H1 (cell line): ENCODE results near the gene RANBP17. TPM values are rescaled to one million over a fixed set of nuclear protein-coding genes. Genes with fewer than 3 reads are reported as not detected.

Source experiments
- CTCF ChIA-PET: fragments of 300-600 bp; sonication (Branson Sonifier 250); formaldehyde crosslinking; loops from one replicate; lab custom pipeline; 2021; ENCODE audit not compliant: partially characterized antibody; lab: Charles Lee
- POLR2A ChIA-PET: fragments of 300-600 bp; sonication (Branson Sonifier 250); formaldehyde crosslinking; loops from one replicate; lab custom pipeline; 2021; ENCODE audit warnings: inconsistent platforms; ENCODE audit not compliant: partially characterized antibody; lab: Charles Lee
- DNase-seq, 2 experiments: peaks; one replicate each; pipeline versions ENCODE4 v3.0.0 to v3.0.0-alpha.2; 2010 to 2022; ENCODE audit warnings: low spot score in 2 of 2, low read depth in 1 of 2, mixed read lengths in 1 of 2
- FAIRE-seq: peaks from 2 replicates; lab custom pipeline; 2011; peaks lifted over from hg19 to GRCh38; lab: Jason Lieb, UNC
- H2AFZ ChIP-seq: 2 replicates; pipeline ENCODE4 v1.8.1; 2012; ENCODE audit warnings: low read length, inconsistent platforms
- H2AK5ac ChIP-seq: 2 replicates; pipeline ENCODE4 v1.6.1; 2013; ENCODE audit warnings: low read depth, low read length
- H2BK120ac ChIP-seq: replicated peaks from 2 replicates; pipeline ENCODE3; 2013; ENCODE audit warnings: low read depth, low read length, inconsistent platforms
- H2BK12ac ChIP-seq: 2 replicates; pipeline ENCODE4 v1.6.1; 2013; ENCODE audit warnings: low read depth, low read length
- H2BK15ac ChIP-seq: 2 replicates; pipeline ENCODE4 v1.6.1; 2013; ENCODE audit warnings: low read length
- H2BK20ac ChIP-seq: 2 replicates; pipeline ENCODE4 v1.6.1; 2013; ENCODE audit warnings: low read length
- H2BK5ac ChIP-seq: 2 replicates; pipeline ENCODE4 v1.6.1; 2013; ENCODE audit warnings: low read depth, low read length
- H3K14ac ChIP-seq: 2 replicates; pipeline ENCODE4 v1.6.1; 2013; ENCODE audit warnings: inconsistent platforms; ENCODE audit not compliant: insufficient read length
- H3K18ac ChIP-seq: 2 replicates; pipeline ENCODE4 v1.6.1; 2013; ENCODE audit warnings: low read length; ENCODE audit errors: extremely low read depth
- H3K23ac ChIP-seq: 2 replicates; pipeline ENCODE4 v1.6.1; 2013; ENCODE audit warnings: inconsistent platforms; ENCODE audit not compliant: insufficient read length
- H3K23me2 ChIP-seq: 2 replicates; pipeline ENCODE4 v1.6.1; 2013; ENCODE audit warnings: low read depth, low read length
- H3K27ac ChIP-seq: 2 replicates; pipeline ENCODE4 v1.6.1; 2011; ENCODE audit warnings: low read depth, low read length, inconsistent platforms
- H3K27me3 ChIP-seq, 4 experiments: replicated peaks in 1 of 4; 1 replicate in 1 of 4; 2 replicates in 3 of 4; pipeline versions ENCODE4 v1.6.1 to v1.8.1; 2011 to 2013; ENCODE audit warnings: low read length in 3 of 4, mild to moderate bottlenecking in 3 of 4, inconsistent platforms in 2 of 4, mixed read lengths in 2 of 4, moderate library complexity in 1 of 4; ENCODE audit not compliant: control insufficient read depth in 3 of 4, insufficient read depth in 3 of 4; ENCODE audit errors: extremely low read depth in 1 of 4
- H3K36me3 ChIP-seq, 4 experiments: 2 replicates each; pipeline versions ENCODE4 v1.6.1 to v1.8.1; 2011 to 2013; ENCODE audit warnings: mild to moderate bottlenecking in 4 of 4, low read length in 3 of 4, moderate library complexity in 2 of 4, control low read depth in 1 of 4, inconsistent platforms in 1 of 4; ENCODE audit not compliant: insufficient read depth in 4 of 4, control insufficient read depth in 2 of 4
- H3K4ac ChIP-seq: replicated peaks from 2 replicates; pipeline ENCODE3; 2013; ENCODE audit warnings: low read length, low read depth, mixed read lengths, inconsistent platforms; ENCODE audit not compliant: insufficient read length
- H3K4me1 ChIP-seq, 4 experiments: replicated peaks in 1 of 4; 1 replicate in 1 of 4; 2 replicates in 3 of 4; pipeline versions ENCODE4 v1.6.1 to v1.8.1; 2011 to 2013; ENCODE audit warnings: low read length in 3 of 4, inconsistent platforms in 2 of 4, mixed read lengths in 1 of 4; ENCODE audit not compliant: insufficient read depth in 4 of 4, control insufficient read depth in 3 of 4
- H3K4me2 ChIP-seq, 2 experiments: 2 replicates each; pipeline versions ENCODE4 v1.6.1 to v1.8.1; 2011 to 2013; ENCODE audit warnings: low read depth in 2 of 2, low read length in 2 of 2, control low read depth in 1 of 2, inconsistent platforms in 1 of 2, mild to moderate bottlenecking in 1 of 2; ENCODE audit not compliant: insufficient read depth in 1 of 2
- H3K4me3 ChIP-seq, 4 experiments: fragments of 200-600, 300-600 bp in 1 of 4; sonication (generic), shearing (Covaris generic), sonication (Bioruptor Twin) in 1 of 4; 2 replicates each; pipeline versions ENCODE4 v1.5.1 to v1.8.1; 2011 to 2016; ENCODE audit warnings: low read length in 4 of 4, low read depth in 3 of 4, control low read depth in 2 of 4, inconsistent platforms in 2 of 4, mild to moderate bottlenecking in 2 of 4, mixed read lengths in 1 of 4, moderate library complexity in 1 of 4; ENCODE audit not compliant: insufficient read depth in 2 of 4; ENCODE audit errors: extremely low read depth in 1 of 4
- H3K56ac ChIP-seq: replicated peaks from 2 replicates; pipeline ENCODE3; 2013; ENCODE audit warnings: low read depth, mild to moderate bottlenecking, mixed read lengths, low read length, inconsistent platforms; ENCODE audit not compliant: insufficient read length
- H3K79me1 ChIP-seq: 2 replicates; pipeline ENCODE4 v1.6.1; 2013; ENCODE audit warnings: low read depth, low read length, control low read depth
- H3K79me2 ChIP-seq, 2 experiments: 2 replicates each; pipeline versions ENCODE4 v1.6.1 to v1.8.1; 2012 to 2013; ENCODE audit warnings: low read length in 2 of 2, mild to moderate bottlenecking in 2 of 2, inconsistent platforms in 1 of 2; ENCODE audit not compliant: insufficient read depth in 2 of 2, control insufficient read depth in 1 of 2
- H3K9ac ChIP-seq, 4 experiments: replicated peaks in 1 of 4; 1 replicate in 1 of 4; 2 replicates in 3 of 4; pipeline versions ENCODE4 v1.6.1 to v1.8.1; 2011 to 2013; ENCODE audit warnings: low read depth in 3 of 4, low read length in 3 of 4, control low read depth in 2 of 4, mild to moderate bottlenecking in 2 of 4, moderate library complexity in 2 of 4, inconsistent platforms in 1 of 4; ENCODE audit errors: extremely low read depth in 1 of 4
- H3K9me3 ChIP-seq, 2 experiments: 2 replicates each; pipeline versions ENCODE4 v1.6.1 to v1.8.1; 2012 to 2013; ENCODE audit warnings: mild to moderate bottlenecking in 2 of 2, moderate library complexity in 2 of 2, control low read depth in 1 of 2, inconsistent platforms in 1 of 2, low read depth in 1 of 2, low read length in 1 of 2, mixed read lengths in 1 of 2; ENCODE audit not compliant: insufficient read depth in 2 of 2
- H4K20me1 ChIP-seq, 2 experiments: replicated peaks in 1 of 2; 2 replicates each; pipeline versions ENCODE3 to v1.8.1; 2011 to 2013; ENCODE audit warnings: inconsistent platforms in 2 of 2, low read length in 2 of 2, mild to moderate bottlenecking in 1 of 2; ENCODE audit not compliant: insufficient read depth in 2 of 2, control insufficient read depth in 1 of 2
- H4K5ac ChIP-seq: 2 replicates; pipeline ENCODE4 v1.6.1; 2013; ENCODE audit warnings: low read length, low read depth, mixed read lengths, inconsistent platforms; ENCODE audit not compliant: insufficient read length
- H4K8ac ChIP-seq: 2 replicates; pipeline ENCODE4 v1.8.0; 2013; ENCODE audit warnings: mild to moderate bottlenecking, moderate library complexity, low read length, inconsistent platforms; ENCODE audit not compliant: insufficient read depth; ENCODE audit errors: extremely low read depth
- H4K91ac ChIP-seq: replicated peaks from 2 replicates; pipeline ENCODE3; 2013; ENCODE audit warnings: low read length, mixed read lengths, inconsistent platforms; ENCODE audit not compliant: insufficient read length
- CBX8 ChIP-seq: fragments of 300-800, 300-1000 bp; sonication (generic); IDR thresholded peaks from 2 replicates; pipeline ENCODE4 v1.7.1; 2016; ENCODE audit warnings: low read depth, low read length, borderline replicate concordance
- EZH2 ChIP-seq: fragments of 200-600 bp; sonication (generic); IDR thresholded peaks from 2 replicates; pipeline ENCODE4 v1.7.1; 2012; ENCODE audit warnings: low read depth, mild to moderate bottlenecking, moderate library complexity, low read length, inconsistent platforms; ENCODE audit not compliant: severe bottlenecking
- HDAC2 ChIP-seq, 2 experiments: fragments of 300-600 bp in 1 of 2; sonication (generic) in 1 of 2; IDR thresholded peaks; 2 replicates each; pipeline ENCODE4 v1.6.1; 2011 to 2012; ENCODE audit warnings: low read depth in 2 of 2, low read length in 2 of 2, mild to moderate bottlenecking in 2 of 2, moderate library complexity in 2 of 2, borderline replicate concordance in 1 of 2, inconsistent platforms in 1 of 2
- POLR2AphosphoS5 ChIP-seq: IDR thresholded peaks from 2 replicates; pipeline ENCODE4 v1.6.1; 2011; ENCODE audit warnings: low read depth, low read length
- RAD21 ChIP-seq, 2 experiments: IDR thresholded peaks in 1 of 2; conservative IDR thresholded peaks in 1 of 2; 2 replicates each; pipeline ENCODE4 v1.6.1; 2011; ENCODE audit warnings: low read depth in 2 of 2, low read length in 2 of 2, improper control_type of control experiment in 1 of 2, inconsistent platforms in 1 of 2, mild to moderate bottlenecking in 1 of 2, moderate library complexity in 1 of 2
- SP1 ChIP-seq: IDR thresholded peaks from 2 replicates; pipeline ENCODE4 v1.6.1; 2011; ENCODE audit warnings: low read depth, low read length
- SP2 ChIP-seq: IDR thresholded peaks from 2 replicates; pipeline ENCODE4 v1.6.1; 2012; ENCODE audit warnings: mild to moderate bottlenecking, low read length, inconsistent platforms
- SRF ChIP-seq: IDR thresholded peaks from 2 replicates; pipeline ENCODE4 v1.6.1; 2011; ENCODE audit warnings: mild to moderate bottlenecking, low read depth, low read length, moderate library complexity
- WGBS, 2 experiments: shearing (Covaris generic) in 1 of 2; methylation state at CpG; one replicate each; pipeline versions ENCODE4 v1.1.6 to v1.1.7; 2013 to 2015; ENCODE audit warnings: low lambda C conversion rate in 2 of 2, mixed read lengths in 2 of 2, inconsistent platforms in 1 of 2, low coverage in 1 of 2, missing lambda C conversion rate in 1 of 2; ENCODE audit not compliant: insufficient replicate concordance in 2 of 2, insufficient coverage in 1 of 2, insufficient read length in 1 of 2; ENCODE audit errors: extremely low coverage in 1 of 2, missing lambda C conversion rate in 1 of 2; 5-methylcytosine and 5-hydroxymethylcytosine counted together
- polyA plus RNA-seq, 7 experiments: library from polyadenylated mRNA; depleted of rRNA in 3 of 7; stranded (reverse) in 5 of 7; unstranded in 2 of 7; fragments of >200 nt in 5 of 7; fragments of 200-250 nt in 2 of 7; gene quantifications; 1 replicate in 5 of 7; 2 replicates in 1 of 7; 4 replicates in 1 of 7; pipeline versions ENCODE4 v1.2.1 to v1.2.3, GENCODE V29; 2011 to 2013; ENCODE audit warnings: missing spikeins in 2 of 7, mixed read lengths in 2 of 7
- total RNA-seq: library from RNA; stranded (reverse); fragmentation: NEBNext Ultra II Directional; extraction: Animal tissue kit (Norgen Biotek cat#: 25700); gene quantifications from 2 replicates; pipeline ENCODE4 v1.2.1, GENCODE V29; 2021

RANBP17 gene
- total and polyA plus RNA-seq, 2 of the 8 experiments (the other 6 are each of a cell fraction or from before 2014, with no cell fraction given): 8.6 to 21.3 TPM

GRCh38 chr5:171318026-171318425, 456.2 kb downstream of the RANBP17 start:
- WGBS, 2 experiments: 7% methylated on average over 7 of the region's 9 CpGs; no CpG with 5 or more reads in 1 of the 2 experiments
- Histone ChIP-seq H3K79me1 (no peaks in the 10 kb centered on the region), H2AK5ac (no peak overlapping the region), H2BK12ac (peak overlapping the region; percentile 83; the same call in 1 of the 2 replicates), H4K20me1 (peaks cover 11 to 26% of the 10 kb centered on the region in 2 experiments), H4K91ac (no peak overlapping the region), H3K4me3 (peak overlapping the region in 1 of 4 experiments; percentile 38; a peak in 1 of 8 replicates), H4K8ac (no peak overlapping the region), H3K4me2 (peak overlapping the region; percentile 28 to 57), H3K27ac (no peak overlapping the region), H3K56ac (no peak overlapping the region), H3K9me3 (no peaks in the 10 kb centered on the region), H3K4ac (no peak overlapping the region), H2AFZ (no peak overlapping the region), H3K79me2 (no peaks in the 10 kb centered on the region), H3K9ac (no peak overlapping the region), H2BK120ac (no peak overlapping the region), H3K23me2 (no peaks in the 10 kb centered on the region), H3K4me1 (peaks cover 0 to 23% (median 17%) of the 10 kb centered on the region in 4 experiments; a peak in 6 of 7 replicates), H3K18ac (no peak overlapping the region), H2BK15ac (no peak overlapping the region), H2BK20ac (no peak overlapping the region), H4K5ac (no peak overlapping the region), H2BK5ac (no peak overlapping the region), H3K14ac (no peak overlapping the region), H3K27me3 (peaks cover 70 to 93% (median 89%) of the 10 kb centered on the region in 4 experiments), H3K36me3 (peaks cover 0 to 5% (median 0%) of the 10 kb centered on the region in 4 experiments; a peak in 1 of 8 replicates), H3K23ac (no peak overlapping the region)
- TF ChIP-seq SRF (no peak), RAD21 (IDR thresholded peaks at IDR 0.05 in 1 of 2, conservative IDR thresholded peaks at IDR 0.05 in 1 of 2; ENCODE audit: low read depth in 2 of 2, low read length in 2 of 2) (no peak; a peak in 1 of 4 replicates), SP2 (no peak), HDAC2 (IDR thresholded peaks at IDR 0.05; ENCODE audit: borderline replicate concordance in 1 of 2, low read depth in 2 of 2, low read length in 2 of 2) (no peak), SP1 (no peak; the same call in 1 of the 2 replicates), POLR2AphosphoS5 (no peak), EZH2 (no peak), CBX8 (no peak)
- ChIA-PET POLR2A (interaction anchor here (0.9 to 1.8 kb wide), 6 partner anchors 8 to 95 kb away, joined by 3 to 7 read pairs (median 4); partner anchors contain the start of genes NPM1 and TLX3), CTCF (interaction anchor here (1.0 to 5.5 kb wide), 9 partner anchors 8 to 312 kb away, joined by 3 to 30 read pairs (median 6); partner anchors contain the start of gene TLX3)
- FAIRE-seq: peak; percentile 58
- no peak for DNase-seq
